GM18858 (cell line): ENCODE data around the gene LMO7.

Experiments used
- ATAC-seq: cut with Tn5 transposase; IDR thresholded peaks from one replicate; pipeline ENCODE4 v1.9.1; 2021; ENCODE audit not compliant: unreplicated experiment

LMO7 gene

DNA sequence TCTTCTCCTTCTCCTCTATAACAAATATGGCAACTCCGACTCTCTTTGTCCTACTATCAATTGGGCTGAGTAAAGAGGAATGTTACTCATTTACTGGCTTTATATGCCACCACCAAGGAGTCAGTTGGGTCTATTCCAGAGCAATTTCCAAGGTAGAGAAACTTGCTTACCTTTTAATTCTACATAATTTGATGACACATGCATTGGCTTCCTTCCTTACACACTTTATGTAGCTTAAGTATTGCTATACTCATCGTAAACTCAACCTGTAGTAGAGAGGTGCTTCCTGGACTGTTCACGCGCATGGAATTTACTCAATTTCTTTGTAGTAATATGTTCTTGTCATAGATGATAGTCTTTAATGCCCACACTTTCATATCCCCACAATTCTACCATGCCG is 160.7 kb downstream of the LMO7 start:
- ATAC-seq, result no peak

DNA sequence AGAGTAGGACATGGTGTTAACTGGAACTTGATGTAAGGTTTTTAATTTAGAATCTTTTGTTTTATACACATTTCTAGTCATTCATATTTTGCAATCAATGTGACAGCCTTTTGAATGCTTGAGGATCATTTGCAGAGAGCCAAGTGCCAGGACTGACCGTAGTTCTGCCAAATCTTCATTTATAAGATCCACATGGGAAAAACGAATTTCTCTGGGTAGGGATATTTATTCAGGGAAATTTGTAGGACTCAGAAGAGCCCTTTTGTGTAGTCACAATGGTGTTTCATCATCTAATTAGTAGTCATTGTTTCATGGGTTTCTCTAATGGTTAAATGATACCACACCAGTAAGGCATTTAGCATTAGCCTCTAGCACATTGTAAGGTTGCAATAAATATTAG is 161.1 kb downstream of the LMO7 start:
- no peak for ATAC-seq

DNA sequence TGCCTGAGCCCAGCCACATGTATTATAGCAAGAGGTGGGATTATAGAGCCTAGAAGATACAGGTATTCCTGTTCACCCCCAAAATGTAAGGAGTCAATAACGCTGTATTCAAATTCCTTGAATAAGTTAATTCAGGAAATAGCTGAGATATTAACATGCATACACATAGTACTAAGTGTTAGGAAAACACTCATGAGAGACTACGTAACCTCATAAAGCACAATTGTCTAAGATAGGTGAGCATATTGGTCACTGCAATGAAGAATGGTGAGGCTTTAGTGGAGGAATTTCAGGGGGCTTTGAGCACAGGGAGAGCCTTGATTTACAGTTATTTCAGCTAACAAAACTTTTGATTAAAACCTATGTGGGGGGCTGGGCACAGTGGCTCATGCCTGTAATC is 161.6 kb downstream of the LMO7 start:
- no peak for ATAC-seq

DNA sequence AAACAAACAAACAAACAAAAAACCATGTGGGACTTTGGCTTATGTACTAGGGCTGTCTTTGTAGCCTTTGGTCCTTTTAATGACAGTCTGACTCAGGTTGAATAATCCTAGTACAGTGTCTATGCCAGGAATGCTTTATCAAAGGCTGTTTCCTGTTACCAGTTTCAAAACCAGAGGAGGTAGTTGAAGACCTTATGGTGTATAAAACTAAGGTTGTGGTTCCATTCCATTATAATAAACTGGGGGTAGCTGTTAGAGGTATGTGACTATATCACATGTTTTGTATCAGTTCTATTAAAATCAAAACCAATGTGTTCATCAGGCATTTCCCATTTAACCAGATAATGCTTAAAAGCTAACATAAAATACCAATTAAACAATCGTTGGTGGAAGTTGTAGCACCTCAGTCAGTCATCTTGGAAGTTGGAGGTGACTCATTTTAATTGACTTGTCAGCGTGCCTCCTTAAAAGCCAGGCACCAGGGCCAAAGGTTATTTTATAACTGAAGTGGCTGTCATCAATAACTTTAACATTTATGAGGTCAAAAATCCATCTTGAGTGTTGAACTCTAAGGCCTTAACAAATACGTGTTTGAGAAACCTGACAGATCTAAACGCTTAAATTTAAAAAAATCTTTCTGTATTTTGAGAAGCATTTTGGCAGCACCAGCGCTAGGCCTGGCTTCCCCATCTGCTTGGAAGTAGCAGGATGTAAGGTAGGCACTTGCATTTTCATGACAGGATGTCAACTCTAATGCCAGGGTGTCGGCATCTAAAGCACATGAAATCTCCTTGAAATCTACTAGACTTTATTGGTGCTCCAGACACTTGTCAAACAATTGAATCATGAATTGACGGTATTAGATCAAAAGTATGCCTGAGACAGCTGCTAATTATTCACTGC is 162.5 kb downstream of the LMO7 start:
- ATAC-seq, result no peak

DNA sequence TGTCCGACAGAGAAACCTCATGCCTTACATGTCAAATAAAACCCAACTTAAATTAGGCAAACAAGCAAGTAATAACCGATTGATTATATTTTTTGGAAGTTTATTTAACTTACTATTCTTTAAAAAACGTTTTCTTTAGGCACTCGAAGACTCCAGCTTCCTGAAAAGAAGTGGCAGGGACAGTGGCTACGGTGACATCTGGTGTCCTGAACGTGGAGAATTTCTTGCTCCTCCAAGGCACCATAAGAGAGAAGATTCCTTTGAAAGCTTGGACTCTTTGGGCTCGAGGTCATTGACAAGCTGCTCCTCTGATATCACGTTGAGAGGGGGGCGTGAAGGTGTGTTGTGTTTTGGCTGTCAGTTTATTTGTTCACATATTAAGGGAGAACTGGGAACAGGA is 164.4 kb downstream of the LMO7 start:
- ATAC-seq, result no peak

DNA sequence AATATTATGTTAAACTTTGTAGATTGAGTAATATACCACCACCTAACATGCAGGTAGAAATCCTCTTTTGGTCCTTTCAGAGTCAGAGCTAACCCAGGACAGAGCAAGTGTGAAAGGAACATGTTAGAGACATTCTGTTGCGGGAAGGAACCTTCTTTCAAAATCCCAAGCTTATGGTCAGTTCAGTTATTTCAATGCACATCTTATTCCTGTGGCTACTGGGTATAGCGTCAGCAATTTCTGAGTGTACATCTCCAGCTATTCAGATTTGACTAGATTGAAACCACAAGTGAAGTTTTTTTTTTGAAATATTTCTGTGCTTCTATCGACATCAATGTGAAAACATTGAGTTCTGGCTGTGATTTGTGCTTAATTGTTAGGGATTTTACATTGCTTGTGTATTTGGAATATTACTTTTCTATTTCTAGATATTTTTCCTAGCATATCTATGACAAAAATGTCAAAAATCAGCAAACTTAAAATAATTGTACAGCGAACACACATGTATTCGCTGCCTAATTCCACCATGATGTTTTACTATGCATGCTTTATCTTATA is 165.3 kb downstream of the LMO7 start:
- no peak for ATAC-seq

DNA sequence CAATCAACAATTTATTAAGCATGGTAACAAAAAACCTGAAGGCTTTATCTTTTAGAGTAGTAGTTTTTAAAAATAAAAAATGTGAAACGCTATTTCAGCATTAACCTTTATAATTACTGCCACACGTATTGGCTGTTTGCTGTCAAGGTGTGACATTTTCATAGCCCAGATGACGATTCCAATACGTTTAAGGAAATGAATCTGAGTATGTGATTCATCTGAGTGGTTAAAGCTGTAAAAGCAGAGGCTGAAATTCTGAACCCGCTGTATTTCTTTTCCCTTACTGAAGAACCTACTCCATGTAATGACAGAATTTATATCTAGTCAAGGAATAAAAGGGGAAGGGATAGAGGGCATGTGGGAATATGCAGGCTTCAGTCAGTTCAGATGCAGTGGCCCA is 166.0 kb downstream of the LMO7 start:
- no peak for ATAC-seq

DNA sequence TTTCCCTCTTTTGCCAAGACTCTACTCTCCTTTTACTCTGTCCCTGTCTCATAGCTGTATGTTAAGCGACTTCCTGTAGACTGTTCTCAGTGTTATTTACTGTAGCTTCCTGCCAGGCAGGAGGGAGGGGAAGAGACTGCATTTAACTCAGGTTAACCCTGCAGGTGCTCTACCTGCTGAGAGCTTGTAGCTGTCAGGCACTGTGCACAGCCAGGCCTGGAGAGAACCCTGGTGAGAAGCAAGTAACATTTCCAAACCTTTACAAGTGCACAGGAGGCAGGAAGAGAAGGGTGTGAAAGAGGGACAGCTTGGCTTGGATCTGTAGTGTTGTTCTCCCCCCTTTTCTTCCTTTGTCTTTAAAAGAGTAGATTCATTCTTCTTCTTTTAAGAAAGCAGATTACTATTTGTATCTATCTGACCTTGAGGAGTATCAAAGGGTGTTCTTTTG is 167.1 kb downstream of the LMO7 start:
- ATAC-seq, result peak; percentile 71

DNA sequence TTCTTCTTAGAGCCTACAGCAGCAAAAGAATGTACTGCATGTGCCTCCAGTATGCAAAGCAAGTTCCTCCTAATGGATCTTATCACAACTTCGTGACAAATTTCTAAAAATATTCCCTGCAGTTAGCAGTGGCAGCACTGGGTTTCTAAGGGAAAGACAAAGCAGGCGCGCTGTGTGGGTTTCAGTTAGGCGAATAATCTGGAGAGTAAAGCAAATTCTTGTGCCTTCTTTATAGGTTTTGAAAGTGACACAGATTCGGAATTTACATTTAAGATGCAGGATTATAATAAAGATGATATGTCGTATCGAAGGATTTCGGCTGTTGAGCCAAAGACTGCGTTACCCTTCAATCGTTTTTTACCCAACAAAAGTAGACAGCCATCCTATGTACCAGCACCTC is 167.9 kb downstream of the LMO7 start:
- ATAC-seq, result no peak

DNA sequence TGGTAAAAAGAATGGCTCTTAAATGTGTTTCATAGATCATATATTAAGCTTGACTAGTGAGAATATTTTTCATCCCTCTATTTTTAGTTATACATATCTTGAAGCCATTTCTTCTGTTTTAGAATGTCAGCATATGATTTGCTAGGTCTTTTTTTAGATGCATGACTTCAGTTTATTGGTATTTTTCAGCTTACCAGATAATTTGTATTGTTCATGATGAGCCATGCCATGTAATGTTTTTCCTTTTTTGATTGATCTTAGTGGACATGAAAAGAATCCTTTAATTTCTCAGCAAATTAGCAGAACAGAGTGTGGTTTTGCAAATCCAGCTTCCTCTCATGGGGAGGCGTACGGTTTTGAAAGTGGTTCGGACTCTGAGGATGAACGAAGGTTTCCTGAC is 168.5 kb downstream of the LMO7 start:
- ATAC-seq, result no peak

DNA sequence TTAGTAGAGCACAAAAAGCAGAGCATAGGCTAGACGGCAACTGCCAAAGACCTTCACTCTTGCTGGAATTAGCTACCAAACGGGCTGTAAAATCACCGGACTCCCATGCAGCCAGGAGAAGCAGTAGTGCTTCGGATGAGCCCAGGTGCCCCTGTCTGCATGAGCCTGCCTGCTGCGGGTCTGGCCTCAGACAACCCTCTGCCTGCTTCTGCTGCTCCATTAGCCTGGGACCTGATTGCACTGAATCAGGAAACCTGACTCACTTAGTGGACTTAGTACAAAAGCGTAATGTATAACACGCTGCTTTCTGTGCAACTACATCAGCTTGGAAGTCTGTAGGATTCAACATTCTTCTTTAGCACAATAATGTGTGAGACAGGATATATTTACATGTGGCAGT is 170.0 kb downstream of the LMO7 start:
- ATAC-seq, result no peak

DNA sequence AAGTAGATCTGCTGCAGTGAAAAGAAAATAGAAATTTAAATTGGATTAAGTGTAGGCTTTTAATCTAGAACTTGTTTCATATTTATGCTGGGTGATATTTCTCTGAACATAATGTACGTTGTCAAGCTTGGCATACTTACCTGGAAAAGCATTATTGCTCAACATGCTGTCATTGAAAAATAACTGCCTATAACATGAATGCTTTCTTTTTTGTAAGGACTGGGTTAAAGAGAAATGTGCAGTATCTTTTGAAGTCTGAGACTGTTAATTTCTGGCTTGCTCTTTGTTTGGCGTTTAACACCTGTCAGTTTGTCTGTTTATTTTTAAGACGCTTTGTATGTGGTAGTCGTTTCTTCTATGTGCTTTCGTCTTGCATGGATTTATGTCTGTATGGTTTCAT is 175.2 kb downstream of the LMO7 start:
- ATAC-seq, result no peak

DNA sequence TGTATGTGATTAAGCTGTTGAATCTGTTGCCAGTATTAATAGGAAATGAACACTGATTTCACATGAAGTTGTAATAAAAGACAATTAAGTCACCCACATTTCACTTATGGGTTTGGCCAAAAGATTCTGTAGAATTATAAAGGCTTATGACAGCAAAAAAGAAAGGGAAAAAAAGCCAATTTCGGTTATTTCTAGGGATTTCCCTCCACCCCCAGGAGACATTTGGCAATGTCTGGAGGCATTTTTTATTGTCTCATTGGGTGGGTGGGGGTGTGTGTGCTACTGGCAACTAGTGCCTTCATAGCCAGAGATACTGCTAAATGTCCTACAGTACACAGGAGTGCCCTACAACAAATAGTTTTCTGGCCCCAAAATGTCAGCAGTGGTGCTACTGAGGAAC is 175.7 kb downstream of the LMO7 start:
- ATAC-seq, result no peak

DNA sequence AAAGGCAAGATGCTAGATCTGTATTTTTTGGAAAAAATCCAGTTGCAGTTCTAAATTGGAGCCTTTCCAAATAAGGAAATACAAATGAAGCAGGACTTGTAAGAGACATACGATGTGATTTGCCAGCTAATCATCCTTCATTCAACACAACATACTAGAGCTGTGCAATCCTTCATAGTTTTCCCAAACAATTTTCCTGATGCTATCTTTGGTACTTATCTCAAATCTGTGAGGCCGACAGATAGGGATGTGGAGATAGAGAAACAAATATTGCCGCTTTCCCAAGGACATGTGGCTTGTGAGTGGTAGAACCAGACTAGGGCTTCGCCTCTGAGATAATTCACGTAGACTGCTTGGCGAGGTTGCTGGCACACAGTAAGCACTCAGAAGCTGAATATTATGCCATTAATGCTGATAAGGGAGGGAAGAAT is 176.6 kb downstream of the LMO7 start:
- no peak for ATAC-seq

DNA sequence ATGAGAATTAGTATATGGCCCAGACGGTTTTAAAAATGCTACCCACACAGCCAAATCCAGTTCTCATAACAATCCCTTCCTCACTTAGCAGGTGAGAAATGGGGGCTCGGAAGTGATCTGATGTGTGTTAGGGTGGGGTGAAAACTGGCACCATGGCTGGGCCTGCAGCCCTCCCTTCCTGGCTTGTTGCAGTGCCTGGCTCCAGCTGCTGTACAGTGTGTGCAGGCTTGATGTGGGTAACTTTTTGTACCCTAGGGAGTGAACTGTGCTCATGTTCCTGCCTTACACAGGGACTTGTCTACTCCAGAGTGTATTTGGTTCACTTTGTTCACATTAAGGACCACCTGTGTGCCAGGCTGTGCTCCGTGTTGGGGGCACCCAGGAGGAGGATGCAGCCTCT is 177.2 kb downstream of the LMO7 start:
- ATAC-seq, result no peak

DNA sequence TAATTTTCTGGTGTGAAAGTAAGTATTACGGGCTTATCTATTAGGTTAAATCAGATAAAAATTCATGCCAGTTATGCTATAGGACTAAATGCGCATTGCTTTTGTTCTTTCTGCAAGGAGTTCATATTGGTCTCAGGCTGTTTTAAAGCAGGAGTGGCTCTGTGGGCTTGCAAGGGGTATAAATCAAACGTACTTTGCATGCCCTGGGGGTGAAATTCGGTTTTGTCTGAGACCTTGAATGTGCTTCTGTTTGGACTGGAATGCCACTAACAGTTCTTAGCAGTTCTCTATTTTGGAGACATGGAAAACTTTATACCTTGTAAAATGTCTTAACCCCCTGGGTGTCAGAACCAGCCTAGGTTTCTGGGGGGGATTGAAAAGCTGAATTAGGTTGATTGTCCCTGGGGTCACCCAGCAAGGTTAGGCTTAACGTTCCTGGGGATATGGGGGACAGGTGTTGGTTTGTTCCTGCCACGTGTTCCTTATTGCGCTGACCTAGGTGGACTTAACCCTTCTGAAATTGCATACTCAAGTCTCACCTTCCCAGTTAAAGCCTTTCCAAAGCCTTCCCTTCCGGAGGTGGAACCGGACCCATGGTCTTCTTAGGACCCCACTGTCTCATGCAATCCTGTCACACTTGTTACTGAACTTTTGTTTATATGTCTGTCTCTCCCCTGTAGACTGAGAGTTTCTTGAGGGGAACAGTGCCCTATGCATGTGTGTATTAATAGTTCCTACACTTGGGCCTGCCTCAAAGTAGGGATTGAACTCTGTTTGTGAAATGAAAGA is 182.2 kb downstream of the LMO7 start:
- no peak for ATAC-seq

DNA sequence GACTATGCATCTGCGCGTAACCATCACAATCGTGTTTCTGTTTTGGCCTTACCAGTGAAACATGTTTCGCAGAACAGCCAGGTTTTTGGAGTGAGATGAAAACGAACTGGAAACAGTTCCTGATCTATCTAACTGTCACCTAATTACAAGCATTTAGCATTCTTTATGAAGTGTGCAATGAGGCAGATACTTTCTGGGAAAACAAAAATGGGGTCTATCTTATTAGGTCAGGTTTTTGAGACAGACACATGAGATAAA is 182.8 kb downstream of the LMO7 start:
- no peak for ATAC-seq

DNA sequence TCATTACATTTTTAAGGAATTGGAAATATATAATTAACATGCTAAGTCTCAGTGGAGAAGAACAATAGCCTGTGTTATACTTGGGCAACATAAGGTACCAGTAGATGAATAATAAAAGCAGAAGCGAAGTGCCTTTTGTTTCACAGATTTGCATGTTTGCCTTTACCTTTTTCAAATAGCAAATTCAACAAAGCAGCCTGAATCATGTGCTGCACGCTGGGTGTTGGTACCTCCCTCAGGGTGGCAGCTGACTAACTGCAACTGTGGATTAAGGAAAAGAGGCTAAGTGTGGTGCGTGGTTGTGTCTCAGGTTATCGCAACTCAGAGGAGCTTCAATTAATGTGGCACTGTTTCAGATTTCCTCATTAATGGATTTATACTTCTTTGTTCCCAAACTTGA is 189.0 kb downstream of the LMO7 start:
- no peak for ATAC-seq

DNA sequence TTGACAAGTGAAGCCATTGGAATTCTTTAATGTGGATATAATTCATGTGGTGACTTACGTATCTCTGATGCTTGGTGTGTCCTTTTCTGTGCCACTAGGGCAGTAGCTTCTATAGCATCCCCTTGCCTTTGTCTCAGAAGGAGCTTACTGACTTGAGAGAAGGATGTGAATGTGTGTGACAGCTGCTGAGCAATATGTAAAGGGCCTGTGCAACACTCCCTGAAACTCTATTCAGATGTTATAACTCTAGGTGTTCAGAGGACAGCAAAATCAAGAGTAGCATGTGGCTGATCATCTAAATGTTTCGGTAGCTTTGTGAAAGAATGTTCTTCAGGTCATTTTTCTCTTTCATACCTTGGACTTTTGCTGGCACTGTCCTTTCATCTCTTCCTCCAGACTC is 189.5 kb downstream of the LMO7 start:
- no peak for ATAC-seq

DNA sequence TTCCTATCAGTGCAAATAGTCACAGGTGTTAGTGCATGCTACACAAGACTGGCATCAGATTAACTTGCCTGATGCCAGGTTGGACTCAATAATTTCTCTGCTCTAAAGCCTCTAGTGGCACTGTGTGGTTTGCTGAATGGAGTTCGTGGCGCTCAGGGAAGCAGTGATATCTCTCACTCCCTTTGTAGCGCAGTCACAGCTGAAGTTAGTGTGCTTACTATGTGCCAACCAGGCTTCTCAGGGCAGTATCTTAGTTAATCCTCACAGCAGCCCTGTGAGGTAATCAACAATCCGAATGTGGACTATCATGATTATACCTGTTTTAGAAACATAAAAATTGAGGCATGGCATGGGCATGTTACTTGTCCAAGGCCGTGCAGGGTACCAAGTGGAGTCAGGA is 190.3 kb downstream of the LMO7 start:
- ATAC-seq, result no peak

DNA sequence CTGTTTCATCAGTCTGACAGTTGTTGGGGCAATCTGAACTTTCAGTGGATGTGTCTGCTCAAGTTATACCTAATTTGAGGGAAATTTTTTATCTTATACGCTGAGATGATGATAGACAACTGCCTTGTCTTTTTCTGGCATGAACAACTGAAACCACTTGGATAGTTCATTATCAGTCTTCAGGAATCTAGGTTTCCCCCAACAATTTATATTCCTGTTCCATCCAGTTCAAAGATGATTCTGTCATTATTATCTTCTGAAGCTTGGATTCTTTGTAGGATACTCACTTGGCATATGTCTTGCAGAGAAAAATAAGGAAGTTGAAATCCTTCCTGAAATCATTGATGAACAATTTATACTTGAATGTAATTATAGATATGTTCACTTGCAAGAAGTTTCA is 193.7 kb downstream of the LMO7 start:
- no peak for ATAC-seq

DNA sequence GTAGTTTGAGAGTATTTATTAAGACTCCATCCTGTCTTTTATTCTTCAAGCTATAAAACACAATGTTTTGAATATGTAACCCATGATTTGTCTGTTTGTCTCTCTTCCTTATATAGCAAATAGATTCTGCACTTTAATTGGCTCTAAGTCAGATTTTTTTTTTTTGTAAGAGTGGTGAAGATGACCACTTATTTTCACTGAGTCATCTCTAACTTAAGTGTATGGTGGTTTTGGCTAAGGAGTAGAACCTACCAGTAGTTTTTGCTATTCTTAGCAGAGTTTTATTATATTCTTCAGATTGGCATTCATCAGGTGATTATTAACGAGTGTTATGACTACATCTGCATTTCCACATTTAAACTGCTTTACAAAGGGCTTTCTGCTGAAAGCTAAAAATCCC is 194.7 kb downstream of the LMO7 start:
- no peak for ATAC-seq
